GM18526 (cell line): ENCODE measurements around the gene FAM24A.

Experiments
- POLR2A ChIP-seq: IDR thresholded peaks from 3 replicates; pipeline ENCODE4 v1.6.1; 2011; ENCODE audit not compliant: insufficient read length; ENCODE audit errors: extremely low read depth

Gene FAM24A

DNA sequence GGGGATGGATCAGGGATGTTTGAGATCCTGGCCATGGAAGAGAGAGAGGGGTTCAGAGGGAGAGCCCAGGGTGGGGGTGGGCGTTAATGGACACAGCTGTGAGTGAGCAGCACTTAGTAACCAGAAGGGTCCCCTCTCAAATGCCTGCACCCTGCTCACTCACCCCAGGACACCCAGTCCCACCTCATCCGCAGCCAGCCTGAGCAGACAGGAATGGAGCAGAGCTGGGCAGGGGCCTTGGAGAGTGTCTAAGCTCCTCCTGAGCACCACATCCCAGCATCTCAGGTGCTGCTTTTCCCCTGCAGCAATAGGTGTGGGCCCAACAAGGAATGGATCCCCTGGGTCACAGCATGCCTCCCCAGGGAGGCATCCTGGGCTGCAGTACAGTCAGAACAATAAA lies 5.3 kb downstream of the FAM24A start:
- TF ChIP-seq POLR2A = no peak

DNA sequence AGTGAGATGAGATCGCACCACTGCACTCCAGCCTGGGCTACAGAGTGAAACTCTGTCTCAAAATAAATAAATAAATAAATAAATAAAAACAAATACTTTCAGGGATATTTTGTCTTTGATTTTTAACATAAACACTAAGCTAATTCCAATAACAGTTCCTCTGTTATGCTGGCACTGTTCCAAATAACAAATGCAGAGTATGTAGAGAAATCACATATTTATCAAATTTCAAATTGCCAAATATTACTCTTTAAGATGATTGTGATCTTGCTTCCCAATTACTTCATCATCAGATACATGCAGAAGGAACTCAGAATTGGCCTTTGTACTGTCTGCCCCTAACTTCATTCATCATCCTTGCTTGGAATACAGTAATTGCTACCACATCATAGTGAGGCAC lies 19.7 kb downstream of the FAM24A start:
- no peak for TF ChIP-seq POLR2A

GRCh38 chr10:122931088-122931906 lies 20.9 kb downstream of the FAM24A start:
- no peak for TF ChIP-seq POLR2A

- TF ChIP-seq POLR2A = no peak
Observed at GRCh38 chr10:122939133-122939855, 28.9 kb downstream of the FAM24A start.

DNA sequence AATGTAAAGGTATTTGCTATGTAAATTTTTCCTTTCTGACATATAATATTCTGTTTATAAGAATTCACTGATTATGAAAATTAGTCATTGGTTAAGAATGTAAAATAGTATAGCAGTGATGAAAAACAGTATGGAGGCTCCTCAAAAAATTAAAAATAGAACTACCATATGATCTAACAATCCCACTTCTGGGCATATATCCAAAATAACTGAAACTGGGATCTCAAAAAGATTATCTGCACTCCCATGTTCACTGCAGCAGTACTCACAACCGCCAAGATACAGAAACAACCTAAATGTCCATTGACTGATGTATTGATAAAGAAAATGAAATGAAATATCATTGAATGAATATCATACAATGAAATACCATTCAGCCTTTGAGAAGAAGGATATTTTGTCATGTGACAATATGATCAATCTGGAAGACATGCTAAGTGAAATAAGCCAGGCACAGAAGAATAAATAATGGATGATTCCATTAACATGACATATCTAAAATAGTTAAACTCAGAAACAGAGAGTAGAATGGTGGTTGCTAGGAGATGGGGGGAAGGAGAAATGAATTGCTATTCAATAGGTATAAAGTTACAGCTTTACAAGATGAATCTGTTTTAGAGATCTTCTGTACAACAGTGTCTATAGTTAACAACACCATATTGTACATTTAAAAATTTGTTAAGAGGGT lies 29.6 kb downstream of the FAM24A start:
- TF ChIP-seq POLR2A = no peak

- TF ChIP-seq POLR2A = no peak
Observed at GRCh38 chr10:122949296-122949695, 38.9 kb downstream of the FAM24A start.

DNA sequence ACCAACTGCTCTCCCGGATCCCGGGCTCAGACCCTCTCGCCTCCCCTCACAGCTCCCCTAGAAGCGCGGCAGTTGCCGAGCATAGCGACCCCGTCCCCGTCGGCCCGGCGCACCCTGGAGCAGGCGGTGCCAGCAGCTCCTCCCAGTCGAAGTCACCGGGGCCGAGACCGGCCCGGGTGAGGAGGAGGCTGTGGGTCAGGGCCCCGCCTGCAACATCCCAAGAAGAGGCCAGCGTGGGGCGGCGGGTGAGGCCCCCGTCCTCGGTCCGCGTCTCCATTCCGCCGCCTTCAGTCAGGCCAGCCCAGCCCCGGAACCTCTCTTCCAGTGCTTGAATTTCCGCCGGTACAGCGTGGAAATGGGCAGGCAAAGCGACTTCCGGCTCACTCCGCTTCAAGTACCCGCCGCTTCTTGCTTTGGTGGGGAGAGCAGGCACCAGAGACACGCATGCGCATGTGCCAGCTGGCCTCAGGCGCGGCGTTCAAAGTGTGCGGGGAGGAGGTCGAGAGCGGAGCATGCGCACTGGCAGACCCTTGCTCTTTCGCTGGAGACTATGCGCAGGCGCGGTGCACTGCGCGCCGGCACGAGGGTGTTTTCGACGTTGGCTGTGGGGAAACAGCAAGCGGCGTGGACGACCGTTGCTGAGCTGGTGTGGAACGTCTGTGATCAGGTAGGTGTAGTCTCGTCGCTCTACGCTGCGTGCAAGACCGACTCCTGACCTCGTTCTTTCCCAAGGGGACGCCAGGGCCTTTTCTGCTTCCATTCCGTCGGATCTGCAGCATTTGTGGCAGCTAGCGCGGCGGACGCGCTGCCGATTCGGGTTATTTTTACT lies 43.7 kb downstream of the FAM24A start, which contains the start of gene C10orf88:
TSS of gene C10orf88 (minus strand) at position 326 of the 829 bp plus-strand sequence. CDS start at position 277, 49 bp downstream.
- TF ChIP-seq POLR2A = peak; percentile 77

GRCh38 chr10:122954731-122955050 lies 44.3 kb downstream of the FAM24A start:
- no peak for TF ChIP-seq POLR2A

DNA sequence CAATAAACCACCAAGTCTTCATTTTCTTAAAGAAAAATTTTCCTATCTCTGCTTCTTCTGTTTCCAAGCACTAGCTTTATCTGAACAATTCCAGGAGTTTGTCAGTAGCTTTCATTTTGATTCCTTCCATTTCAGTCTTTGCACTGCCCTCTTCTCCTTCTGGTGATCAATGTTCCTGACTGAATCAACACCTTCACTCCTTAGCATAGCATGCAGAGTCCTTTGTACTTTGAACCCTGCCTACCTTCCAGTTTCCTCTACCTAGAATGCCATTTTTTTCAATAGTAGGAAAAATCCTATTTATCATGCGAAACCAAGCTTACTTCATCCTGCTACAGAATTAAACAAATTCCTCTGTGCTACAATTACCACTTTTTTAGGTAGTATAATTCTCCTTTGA lies 45.5 kb downstream of the FAM24A start:
- TF ChIP-seq POLR2A = no peak

GRCh38 chr10:122957474-122957873 lies 47.1 kb downstream of the FAM24A start:
- no peak for TF ChIP-seq POLR2A

- no peak for TF ChIP-seq POLR2A
Observed at GRCh38 chr10:122962405-122962804, 52.0 kb downstream of the FAM24A start.
